ENCODE results near the gene RBM18.
A peak's percentile ranks its signal among the peaks of the same experiment; 100 is the strongest.

The RBM18 gene

DNA sequence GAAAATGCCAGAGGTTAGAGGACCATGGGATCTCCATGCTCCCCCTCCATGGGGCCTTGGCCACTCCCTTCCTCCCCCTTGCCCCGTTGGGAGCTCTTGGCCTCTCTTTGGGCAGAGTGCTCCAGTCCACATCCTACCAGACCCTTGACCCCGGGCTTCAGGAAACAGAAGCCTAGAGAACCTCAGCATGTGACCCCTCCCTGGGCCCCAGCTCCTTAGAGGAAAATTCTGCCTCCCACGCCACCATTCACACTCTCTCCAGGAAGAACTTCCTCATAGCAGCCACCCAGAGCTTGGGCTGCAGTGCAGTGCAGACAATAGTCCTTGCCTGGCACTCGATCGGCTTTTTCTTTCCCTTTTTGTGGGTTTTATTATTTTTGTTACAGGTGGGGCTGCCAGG is 41.8 kb downstream of the RBM18 start:
- Histone ChIP-seq H3K4me1 (ENCODE audit: insufficient read depth, low read length) (no peaks in the 10 kb centered on the region; the same call in 1 of the 2 replicates), H3K36me3 (ENCODE audit: insufficient read depth, low read length) (no peaks in the 10 kb centered on the region), H3K9ac (ENCODE audit: low read depth, low read length) (no peak overlapping the region), H3K9me3 (ENCODE audit: control insufficient read depth, insufficient read depth, low read length) (no peaks in the 10 kb centered on the region)

DNA sequence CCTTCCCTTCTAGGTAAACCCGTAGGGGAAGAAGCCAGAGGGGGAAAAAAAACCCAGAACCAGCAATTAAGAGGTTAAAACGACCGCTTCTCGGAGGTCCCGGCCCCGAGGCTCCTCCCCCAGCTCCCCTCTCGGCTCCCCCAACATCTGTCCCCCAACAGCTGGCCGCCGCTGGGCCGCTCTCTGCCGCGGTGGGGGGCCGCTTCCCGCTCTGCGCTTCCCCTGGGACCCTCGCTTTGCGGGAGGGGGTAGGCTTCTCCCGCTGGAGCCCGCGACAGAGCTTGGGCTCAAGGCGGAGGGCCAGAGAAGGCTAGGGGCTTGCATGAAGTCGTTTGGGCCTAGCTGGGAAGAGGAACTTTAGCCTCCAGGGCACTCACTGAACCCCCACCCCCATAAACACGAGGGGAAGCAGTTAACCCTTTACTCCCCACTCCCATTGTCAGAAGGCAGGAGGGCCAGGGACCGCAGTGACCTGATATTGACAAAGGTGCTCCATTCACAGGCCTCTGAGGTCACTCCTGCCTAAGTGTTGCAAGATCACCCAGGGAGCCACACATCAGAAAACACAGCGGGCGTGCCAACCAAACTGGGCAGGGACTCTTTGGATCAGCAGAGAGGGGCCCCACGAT is 43.3 kb downstream of the RBM18 start:
- H3K4me1 ChIP-seq (ENCODE audit: insufficient read depth, low read length) = no peaks in the 10 kb centered on the region; the same call in 1 of the 2 replicates
- H3K9ac ChIP-seq (ENCODE audit: low read depth, low read length) = peak overlapping the region; percentile 43; the same call in 1 of the 2 replicates
- no peaks in the 10 kb centered on the region for H3K9me3 ChIP-seq (ENCODE audit: control insufficient read depth, insufficient read depth, low read length)
- no peaks in the 10 kb centered on the region for H3K36me3 ChIP-seq (ENCODE audit: insufficient read depth, low read length)

DNA sequence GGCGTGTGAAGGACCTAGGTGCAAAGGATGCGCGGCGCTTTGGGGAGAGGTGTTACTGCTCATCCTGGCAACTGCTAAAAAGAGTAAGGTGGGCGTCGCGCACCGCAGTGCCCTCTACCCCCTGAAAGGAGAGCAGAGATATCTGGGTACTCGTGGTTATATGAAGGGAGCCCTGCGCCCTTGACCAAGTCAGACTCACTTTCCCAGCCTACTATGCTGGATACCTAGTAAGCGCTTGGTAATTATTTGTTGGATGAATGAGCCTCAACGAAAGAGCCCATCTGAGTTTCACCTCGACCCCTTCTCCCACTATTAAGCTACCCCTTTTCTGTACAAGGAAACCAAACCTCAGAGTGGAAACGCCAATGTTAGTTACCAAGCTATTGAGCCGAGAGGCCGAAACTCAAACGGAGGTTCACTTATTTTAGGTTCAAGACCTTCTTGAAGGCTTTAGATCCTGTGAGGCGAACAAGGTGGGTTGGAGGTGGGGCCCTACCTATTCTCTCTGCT is 43.9 kb downstream of the RBM18 start:
- H3K36me3 ChIP-seq (ENCODE audit: insufficient read depth, low read length) = no peaks in the 10 kb centered on the region

DNA sequence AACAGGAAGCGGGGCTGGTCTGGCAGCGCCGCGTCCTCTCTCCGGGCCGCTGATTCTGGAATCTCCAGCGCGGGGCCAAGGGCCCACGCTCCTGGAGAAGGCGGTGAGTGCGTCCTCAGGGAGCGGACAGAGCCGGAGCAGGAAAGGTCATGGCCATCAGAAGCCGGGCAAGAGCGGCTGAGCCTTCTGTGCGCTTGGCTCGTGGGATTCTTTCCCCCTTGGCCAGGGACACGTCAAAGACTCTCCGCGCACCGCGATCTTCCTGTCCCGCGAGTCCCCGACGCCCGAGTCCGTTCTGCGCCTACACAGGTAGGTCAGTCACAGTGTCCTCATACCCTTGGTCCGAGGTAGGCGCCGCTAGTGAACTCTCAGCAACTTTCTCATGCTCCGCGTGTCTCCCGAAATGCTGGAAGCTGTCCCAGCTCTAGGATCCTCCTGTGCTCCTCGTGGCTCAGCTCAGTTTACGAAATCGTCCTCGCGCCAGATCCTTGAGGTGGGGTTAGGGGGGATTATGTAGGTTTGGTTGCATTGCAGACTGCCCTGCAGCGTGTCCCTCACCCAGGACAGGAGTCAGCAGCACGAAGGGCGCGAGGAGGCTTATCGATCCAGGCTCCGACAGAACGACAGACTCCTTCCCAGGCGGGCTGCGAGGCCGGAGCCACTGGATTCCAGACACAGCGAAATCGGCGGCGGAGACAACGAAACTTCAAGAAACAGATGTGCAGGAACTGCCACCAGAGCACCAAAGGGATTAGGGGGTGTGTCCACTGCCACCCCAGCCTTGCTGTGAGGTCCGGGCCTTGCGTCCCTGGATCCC is 44.6 kb downstream of the RBM18 start:
- Histone ChIP-seq H3K9me3 (ENCODE audit: control insufficient read depth, insufficient read depth, low read length) (no peaks in the 10 kb centered on the region), H3K36me3 (ENCODE audit: insufficient read depth, low read length) (no peaks in the 10 kb centered on the region), H3K4me1 (ENCODE audit: insufficient read depth, low read length) (no peaks in the 10 kb centered on the region; the same call in 1 of the 2 replicates), H3K9ac (ENCODE audit: low read depth, low read length) (peak overlapping the region; percentile 55; the same call in 1 of the 2 replicates)

More for the DNA sequence above, 43.9 kb downstream of the RBM18 start:
- Histone ChIP-seq H3K9me3 (ENCODE audit: control insufficient read depth, insufficient read depth, low read length) (no peaks in the 10 kb centered on the region), H3K4me1 (ENCODE audit: insufficient read depth, low read length) (no peaks in the 10 kb centered on the region; the same call in 1 of the 2 replicates), H3K9ac (ENCODE audit: low read depth, low read length) (peak overlapping the region; percentile 43; the same call in 1 of the 2 replicates)

DNA sequence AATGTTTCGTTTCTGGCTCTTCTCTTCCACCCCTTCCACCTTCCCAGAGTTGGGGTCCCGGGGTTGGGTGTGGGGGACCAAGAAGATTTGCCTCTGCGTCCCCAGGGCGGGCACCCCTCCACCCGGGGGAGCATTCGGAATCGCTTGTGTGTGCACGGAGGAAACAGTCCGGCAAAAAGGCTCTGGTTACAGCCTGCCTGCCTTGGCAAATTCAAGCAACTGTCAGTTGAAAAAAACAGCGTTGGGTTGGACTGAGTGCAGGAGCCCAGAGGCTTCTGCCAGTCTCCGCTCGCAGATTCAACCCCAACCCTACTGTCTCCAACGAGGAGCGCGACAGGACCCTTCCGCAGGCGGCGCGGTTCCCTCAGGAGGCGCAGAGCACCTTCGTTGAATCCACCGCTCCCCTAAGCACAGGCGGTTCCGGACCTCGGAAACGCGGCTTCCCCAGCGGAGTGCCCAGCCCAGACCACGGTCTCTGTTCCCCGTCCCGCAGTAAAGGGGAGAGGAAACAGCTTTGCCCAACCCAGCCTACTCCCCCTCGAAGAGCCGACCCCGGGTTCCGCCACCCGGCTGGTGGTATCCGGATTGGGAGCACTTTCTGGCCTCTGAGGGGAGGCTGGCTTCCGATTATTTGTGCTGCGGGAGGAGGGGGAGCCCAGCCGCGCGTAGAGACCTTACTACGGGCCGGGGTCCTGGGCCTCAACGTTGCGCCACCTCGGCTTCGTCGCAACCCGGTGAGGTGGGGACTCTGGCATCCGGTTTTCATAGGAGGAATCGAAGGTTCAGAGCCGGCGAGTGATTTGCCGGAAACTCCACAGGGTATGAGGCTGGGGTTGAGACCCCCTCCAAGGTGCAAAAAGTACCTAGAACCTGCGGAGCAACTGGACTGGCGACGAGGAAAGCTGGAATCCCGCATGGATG is 45.4 kb downstream of the RBM18 start:
- H3K4me1 ChIP-seq (ENCODE audit: insufficient read depth, low read length) = no peaks in the 10 kb centered on the region; the same call in 1 of the 2 replicates
- H3K9ac ChIP-seq (ENCODE audit: low read depth, low read length) = peak overlapping the region; percentile 55; the same call in 1 of the 2 replicates

DNA sequence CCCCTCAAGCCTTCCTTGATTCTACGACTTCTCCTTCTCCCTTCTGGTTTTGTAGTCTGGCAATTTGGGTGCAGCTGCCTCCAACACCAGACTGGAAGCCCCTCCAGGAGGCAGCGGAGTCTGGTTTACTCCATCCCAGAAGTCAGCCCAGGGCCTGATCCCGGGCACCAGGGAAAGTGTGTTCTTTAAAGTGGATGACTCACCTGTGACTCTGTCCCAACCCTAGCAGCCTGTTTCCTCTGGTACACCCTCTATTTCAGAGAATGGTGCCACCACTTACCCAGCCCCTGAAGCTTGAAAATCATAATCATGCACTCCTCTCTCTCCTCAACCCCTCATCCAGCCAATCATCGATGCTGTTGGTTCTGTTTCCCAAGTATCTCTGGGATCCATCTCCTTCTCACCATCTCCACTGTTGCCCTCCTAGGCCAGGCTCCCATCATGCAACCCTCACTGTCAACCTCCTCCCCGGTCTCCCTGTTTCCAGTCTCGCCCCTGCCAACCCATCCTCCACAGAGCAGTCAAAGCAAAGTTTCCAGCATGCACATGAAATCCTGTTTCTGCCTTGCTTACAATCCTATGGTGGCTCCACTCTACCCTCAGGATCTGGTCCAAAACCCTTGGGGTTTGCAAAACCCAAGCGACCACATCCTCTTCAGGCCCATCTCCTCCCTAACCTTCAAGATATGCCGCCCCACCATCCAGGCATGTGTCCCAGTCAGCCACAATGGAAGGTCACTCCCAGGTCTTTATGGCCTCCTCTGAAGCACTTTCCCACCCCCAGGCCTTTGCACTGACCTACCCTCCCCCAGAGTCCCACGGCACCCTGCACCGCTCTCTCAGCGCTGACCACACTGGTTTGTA is 46.3 kb downstream of the RBM18 start:
- Histone ChIP-seq H3K9ac (ENCODE audit: low read depth, low read length) (peak overlapping the region; percentile 55; the same call in 1 of the 2 replicates), H3K4me1 (ENCODE audit: insufficient read depth, low read length) (no peaks in the 10 kb centered on the region; the same call in 1 of the 2 replicates), H3K36me3 (ENCODE audit: insufficient read depth, low read length) (no peaks in the 10 kb centered on the region), H3K9me3 (ENCODE audit: control insufficient read depth, insufficient read depth, low read length) (no peaks in the 10 kb centered on the region)

More for the DNA sequence above, 45.4 kb downstream of the RBM18 start:
- H3K36me3 ChIP-seq (ENCODE audit: insufficient read depth, low read length) = no peaks in the 10 kb centered on the region
- no peaks in the 10 kb centered on the region for H3K9me3 ChIP-seq (ENCODE audit: control insufficient read depth, insufficient read depth, low read length)

DNA sequence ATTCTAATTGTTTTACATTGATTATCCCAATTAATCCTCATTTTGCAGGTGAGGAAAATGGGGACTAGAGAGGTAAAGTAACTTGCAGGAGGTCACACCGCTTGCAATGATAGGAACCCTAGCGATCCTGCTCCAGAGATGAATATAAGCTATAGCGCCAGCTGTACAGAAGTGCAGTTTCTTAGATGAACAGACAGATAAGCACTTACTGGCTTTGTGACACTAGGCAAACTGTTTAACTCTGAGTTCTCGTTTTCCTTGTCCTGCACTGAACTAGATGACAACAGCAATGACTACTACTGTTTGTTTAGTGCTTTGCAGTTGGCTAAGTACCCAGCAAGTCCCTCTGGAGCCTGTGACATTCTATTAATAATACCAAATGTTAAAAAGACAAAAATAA is 47.0 kb downstream of the RBM18 start:
- Histone ChIP-seq H3K36me3 (ENCODE audit: insufficient read depth, low read length) (no peaks in the 10 kb centered on the region), H3K4me1 (ENCODE audit: insufficient read depth, low read length) (no peaks in the 10 kb centered on the region; the same call in 1 of the 2 replicates), H3K9me3 (ENCODE audit: control insufficient read depth, insufficient read depth, low read length) (no peaks in the 10 kb centered on the region), H3K9ac (ENCODE audit: low read depth, low read length) (no peak overlapping the region)

DNA sequence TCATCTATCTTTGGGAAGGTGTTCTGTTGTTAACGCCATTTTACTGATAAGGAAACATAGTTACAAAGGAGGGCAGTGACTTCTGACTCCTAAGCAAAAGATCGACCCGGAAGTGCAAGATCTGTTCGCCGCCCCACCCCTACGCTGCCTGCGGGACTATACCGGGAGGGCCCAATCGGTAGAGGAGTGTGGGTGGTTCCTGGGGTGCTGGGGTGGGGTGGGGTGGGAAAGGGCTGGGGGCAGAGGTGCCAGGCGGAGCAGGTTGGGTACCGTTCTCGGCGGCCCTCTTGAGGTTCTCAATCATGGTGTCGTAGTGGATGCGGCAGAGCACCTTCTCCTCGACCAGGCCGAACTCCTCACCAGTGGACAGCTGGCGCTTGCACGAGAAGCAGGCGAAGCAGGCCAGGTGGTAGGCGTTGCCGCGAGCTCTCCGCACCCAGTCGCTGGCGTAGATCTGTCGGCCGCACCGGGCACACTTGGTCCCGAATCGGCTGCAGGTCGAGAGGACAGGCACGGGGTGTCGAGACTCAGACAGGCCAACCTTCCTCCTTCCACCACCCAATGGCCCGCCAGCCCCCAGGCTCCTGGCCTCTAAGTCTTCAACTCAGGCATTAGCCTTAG is 47.7 kb downstream of the RBM18 start:
- no peaks in the 10 kb centered on the region; the same call in 1 of the 2 replicates for H3K4me1 ChIP-seq (ENCODE audit: insufficient read depth, low read length)
- peak overlapping the region; percentile 26; the same call in 1 of the 2 replicates for H3K9ac ChIP-seq (ENCODE audit: low read depth, low read length)
- no peaks in the 10 kb centered on the region for H3K9me3 ChIP-seq (ENCODE audit: control insufficient read depth, insufficient read depth, low read length)
- no peaks in the 10 kb centered on the region for H3K36me3 ChIP-seq (ENCODE audit: insufficient read depth, low read length)

DNA sequence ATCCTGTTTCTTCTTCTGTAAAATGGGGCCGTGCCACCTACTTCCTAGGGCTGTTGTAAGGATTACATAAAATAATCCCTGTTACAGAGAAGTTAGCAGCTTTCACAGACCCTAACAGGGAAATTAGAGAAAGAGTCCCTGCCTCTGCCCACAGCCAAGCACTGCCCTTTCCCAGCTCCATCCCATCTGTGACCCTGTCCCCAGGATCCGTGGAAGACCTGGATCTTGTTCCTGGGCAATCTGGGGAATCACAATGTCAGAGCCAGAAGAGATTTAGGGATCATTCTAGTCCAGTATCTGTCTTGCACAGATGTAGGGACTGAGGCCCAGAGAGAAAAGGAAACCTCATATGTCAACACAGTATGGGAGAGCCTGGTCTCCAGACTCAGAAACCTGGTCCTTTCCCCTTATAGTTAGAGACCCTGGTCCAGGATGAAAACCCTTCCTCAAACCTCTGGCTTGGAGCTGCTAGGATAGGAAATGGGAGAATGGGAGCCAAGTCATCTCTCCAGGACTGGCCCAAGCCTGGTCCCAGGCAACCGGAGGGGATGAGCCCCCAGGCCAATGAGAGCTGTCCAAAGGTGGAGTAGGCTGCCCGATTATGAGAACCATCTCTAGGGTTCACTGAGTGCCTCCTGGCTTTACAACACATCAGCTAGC is 48.4 kb downstream of the RBM18 start:
- H3K36me3 ChIP-seq (ENCODE audit: insufficient read depth, low read length) = no peaks in the 10 kb centered on the region
- no peaks in the 10 kb centered on the region for H3K9me3 ChIP-seq (ENCODE audit: control insufficient read depth, insufficient read depth, low read length)
- no peaks in the 10 kb centered on the region; the same call in 1 of the 2 replicates for H3K4me1 ChIP-seq (ENCODE audit: insufficient read depth, low read length)
- H3K9ac ChIP-seq (ENCODE audit: low read depth, low read length) = peak overlapping the region; percentile 26; the same call in 1 of the 2 replicates

DNA sequence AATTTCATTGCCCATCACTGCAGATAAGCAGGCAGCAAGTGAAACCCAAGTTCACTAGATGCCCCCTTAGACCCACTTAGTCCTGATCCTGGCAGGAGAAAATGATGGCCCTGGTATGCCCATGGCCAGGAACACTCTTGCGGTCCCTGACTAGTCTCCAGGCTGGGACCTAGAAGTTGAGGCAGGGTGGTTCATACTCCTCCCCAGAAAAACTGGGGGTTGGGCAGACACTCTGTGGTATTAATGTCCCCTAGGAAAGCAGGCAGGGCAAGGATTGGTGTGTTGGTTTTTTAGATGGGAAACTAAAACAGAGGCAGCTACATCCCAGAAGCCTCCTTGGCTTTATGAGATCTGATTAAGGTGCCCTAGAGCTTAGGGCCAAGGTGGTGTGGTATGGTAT is 49.0 kb downstream of the RBM18 start:
- no peaks in the 10 kb centered on the region; the same call in 1 of the 2 replicates for H3K4me1 ChIP-seq (ENCODE audit: insufficient read depth, low read length)
- no peaks in the 10 kb centered on the region for H3K9me3 ChIP-seq (ENCODE audit: control insufficient read depth, insufficient read depth, low read length)
- no peaks in the 10 kb centered on the region for H3K36me3 ChIP-seq (ENCODE audit: insufficient read depth, low read length)
- H3K9ac ChIP-seq (ENCODE audit: low read depth, low read length) = no peak overlapping the region

DNA sequence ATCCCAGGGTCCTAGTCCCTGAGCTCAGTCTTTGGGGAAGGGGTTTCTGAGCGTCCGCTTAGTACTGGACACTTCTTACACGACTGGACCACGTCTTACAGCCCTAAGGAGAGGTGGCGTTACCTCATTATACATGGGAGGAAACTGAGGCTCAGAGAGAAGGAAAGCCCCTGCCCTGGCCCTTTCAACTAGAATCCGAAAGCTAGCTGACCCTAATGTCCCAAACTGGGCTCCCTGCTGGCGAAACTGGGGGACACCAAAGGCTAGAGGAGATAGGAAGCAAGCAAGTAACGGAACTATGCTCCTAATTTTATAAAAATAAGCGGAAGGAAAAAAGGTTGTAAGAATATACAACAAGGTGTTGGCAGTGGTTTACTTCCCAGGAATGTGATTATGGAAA is 50.1 kb downstream of the RBM18 start:
- no peaks in the 10 kb centered on the region for H3K36me3 ChIP-seq (ENCODE audit: insufficient read depth, low read length)
- no peaks in the 10 kb centered on the region; the same call in 1 of the 2 replicates for H3K4me1 ChIP-seq (ENCODE audit: insufficient read depth, low read length)
- peak overlapping the region; percentile 54; the same call in 1 of the 2 replicates for H3K9ac ChIP-seq (ENCODE audit: low read depth, low read length)
- no peaks in the 10 kb centered on the region for H3K9me3 ChIP-seq (ENCODE audit: control insufficient read depth, insufficient read depth, low read length)

DNA sequence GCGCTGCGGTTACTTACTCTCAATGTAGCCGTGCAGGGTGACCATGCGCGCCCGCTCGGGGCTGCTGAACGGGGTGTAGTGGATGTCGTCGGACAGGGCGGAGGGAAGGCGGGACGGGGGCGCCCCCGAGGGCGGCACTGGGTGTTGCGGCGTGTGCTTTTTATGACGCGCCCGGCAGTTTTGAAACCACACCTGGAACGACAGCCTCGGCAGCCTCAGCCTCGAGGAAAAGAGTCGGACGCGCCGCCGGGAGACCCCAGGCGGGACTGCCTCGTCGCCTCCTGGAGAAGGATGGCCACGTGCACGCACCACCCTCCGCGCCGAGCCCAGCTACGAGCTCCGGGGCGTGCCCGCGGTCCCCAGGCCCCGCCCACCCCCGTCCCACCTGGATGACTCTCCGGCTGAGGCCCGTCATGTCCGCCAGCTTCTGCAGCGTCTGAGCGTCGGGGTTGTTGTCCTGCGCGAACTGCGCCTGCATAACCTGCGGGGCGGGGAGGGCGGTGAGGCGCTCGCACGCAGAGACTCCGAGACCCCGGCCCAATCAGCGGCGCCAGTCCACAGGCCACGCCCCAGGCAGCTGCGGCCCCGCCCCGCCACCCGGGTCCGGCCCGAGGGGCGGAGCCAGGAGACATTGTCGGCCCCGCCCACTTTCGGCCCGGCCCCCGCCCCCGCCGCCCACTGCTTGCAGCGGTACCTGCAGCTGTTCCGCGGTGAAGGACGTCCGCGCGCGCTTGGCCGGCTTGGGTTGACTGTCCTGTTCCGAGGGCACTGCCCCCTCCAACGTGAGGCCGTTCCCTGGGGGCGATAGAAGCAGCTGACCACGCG is 50.8 kb downstream of the RBM18 start:
- Histone ChIP-seq H3K36me3 (ENCODE audit: insufficient read depth, low read length) (no peaks in the 10 kb centered on the region), H3K4me1 (ENCODE audit: insufficient read depth, low read length) (no peaks in the 10 kb centered on the region; the same call in 1 of the 2 replicates), H3K9ac (ENCODE audit: low read depth, low read length) (peak overlapping the region; percentile 54), H3K9me3 (ENCODE audit: control insufficient read depth, insufficient read depth, low read length) (no peaks in the 10 kb centered on the region)

Data from ES-I3 (cell line).